GM18526 (cell line): ENCODE results near the gene C17orf114.

Source experiments
- POLR2A ChIP-seq: IDR thresholded peaks from 3 replicates; pipeline ENCODE4 v1.6.1; 2011; ENCODE audit not compliant: insufficient read length; ENCODE audit errors: extremely low read depth

Gene C17orf114

DNA sequence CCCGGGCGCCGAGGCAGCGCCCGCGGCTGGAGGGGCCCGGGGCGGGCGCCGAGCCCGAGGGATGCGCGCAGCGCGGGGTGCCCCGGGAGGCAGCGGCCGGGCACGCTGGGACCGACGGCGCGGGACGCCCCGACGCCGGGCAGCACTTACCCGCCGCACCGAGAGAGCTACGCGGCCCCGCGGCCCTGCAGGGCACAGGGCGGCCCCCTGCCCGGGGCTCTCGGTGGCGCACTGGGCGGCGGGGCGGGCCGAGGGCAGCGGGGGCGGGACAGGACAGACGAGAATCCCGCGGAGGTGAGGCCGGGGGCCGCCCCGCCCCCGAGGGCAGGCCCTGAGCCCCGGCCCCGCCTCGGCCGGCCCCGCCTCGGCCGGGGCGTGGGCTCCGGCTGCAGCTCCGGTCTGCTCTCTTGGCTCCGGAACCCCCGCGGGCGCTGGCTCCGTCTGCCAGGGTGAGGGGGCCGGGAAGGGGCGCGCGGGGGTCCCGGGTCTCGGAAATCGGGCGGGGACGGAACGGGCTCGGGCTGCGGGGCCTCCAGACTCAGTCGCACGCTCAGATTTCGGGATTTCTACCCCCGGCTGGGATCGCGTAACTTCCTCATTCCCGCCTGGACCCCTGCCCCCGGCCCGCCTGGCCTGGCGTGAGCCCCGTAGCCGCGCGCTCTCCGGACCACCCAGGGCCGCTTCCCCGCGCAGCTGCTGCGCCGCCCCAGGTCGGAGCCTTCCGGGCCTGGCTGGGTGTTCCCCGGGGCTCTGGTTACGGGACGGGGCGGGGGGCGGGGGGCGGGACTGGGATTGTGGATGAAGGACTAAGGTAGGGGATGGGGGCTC, 4.9 kb upstream of the C17orf114 start, which contains the start of gene PLD2:
TSS of gene PLD2 (plus strand) at position 376 of the 828 bp plus-strand sequence. CDS start 621 bp downstream, outside the sequence.
- TF ChIP-seq POLR2A = peak; percentile 63

DNA sequence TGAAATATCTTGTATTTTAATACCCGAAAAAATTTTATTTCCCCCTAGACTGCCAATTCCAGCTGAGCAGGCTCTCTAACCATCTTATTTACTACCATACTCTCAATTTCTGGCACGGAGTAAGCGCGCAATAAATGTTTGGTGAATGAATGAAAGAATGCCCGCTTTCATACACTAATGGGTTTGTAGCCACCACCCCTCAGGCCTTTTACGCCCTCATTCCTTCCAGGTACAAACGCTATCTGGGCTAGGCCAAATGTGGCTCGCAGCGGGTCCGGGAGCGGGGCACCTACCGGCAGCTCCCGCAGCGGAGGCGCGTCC, 4.3 kb upstream of the C17orf114 start:
- no peak for TF ChIP-seq POLR2A

DNA sequence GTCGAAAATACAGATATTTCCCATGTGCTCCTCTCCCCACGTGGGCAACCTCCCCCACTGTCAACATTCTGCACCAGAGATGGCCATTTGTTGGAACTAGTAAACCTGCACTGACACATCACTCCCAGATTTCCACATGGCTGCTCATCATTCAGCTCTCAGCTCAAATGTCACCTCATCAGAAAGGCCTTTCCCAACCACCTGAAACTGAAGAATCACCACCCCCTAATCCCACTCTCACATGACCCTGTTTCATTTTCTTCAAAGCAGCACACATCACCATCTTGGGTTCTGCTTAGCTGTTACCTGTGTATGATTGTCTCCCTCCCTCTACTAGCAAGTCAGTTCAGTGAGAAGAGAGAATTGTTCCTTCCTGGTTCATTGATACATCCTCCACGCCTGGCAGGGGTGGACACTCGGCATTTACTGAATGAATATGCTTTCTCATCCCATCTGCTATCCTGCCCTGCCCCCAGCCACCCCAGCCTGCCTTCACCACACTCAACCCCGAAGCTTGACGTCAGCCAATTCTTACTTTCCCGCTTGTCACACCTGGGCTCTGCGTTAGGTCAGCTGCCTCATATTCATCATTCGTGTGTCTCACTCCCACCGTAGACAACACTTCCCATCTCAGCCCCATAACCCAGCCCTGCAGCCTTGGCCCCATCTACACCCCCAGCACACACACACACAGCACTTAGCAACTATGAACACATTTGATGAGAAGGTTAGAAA, 1.5 kb downstream of the C17orf114 start:
- no peak for TF ChIP-seq POLR2A

DNA sequence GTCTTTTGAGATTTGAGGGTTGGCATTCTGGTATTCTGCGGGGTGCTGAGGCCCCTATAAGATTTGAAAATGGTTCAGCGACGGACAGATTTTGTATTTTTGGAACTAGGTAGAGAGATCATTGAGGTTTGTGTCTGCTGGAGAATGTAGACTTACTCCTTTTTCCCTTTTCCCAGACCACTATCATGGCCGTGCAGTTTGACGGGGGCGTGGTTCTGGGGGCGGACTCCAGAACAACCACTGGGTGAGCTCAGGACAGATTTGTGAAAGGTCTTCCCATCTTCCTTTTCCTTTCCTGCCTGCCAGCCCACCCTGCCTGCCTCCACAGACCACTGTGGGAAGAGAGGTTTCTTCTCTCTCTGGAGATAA, 5.6 kb downstream of the C17orf114 start:
- TF ChIP-seq POLR2A = no peak

DNA sequence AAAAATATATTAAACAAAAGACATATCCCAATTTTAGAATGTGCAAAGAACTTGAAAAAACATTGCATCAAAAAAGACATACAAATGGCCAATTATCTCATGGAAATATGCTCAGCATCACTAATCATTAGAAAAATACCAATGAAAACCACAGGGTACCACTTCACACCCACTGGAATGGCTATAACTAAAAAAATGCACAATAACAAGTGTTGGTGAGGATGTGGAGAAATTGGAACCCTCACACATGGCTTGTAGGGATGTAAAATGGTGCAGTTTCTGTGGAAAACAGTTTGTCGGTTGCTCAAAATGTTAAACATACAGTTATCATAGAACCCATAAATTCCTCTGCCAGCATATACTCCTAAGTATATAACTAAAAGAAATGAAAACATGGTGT, 7.0 kb downstream of the C17orf114 start:
- TF ChIP-seq POLR2A = no peak

DNA sequence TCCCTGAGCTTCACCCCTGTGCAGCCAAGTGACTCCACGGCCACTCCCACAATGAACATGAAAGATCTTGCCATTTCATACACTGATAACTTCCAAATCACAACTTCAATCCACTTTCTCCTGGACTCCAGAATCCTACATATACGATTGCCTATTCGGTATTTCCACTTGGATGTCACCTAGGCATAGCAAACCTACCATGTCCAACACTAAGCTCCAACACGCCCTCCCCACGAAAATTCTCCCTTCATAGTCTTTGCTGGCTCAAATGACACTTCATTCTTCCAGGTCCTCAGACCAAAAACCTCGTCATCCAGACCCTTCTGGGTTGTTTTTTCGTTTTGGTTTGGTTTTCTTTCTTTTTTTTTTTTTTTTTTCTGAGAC, 11.4 kb downstream of the C17orf114 start:
- TF ChIP-seq POLR2A = no peak

DNA sequence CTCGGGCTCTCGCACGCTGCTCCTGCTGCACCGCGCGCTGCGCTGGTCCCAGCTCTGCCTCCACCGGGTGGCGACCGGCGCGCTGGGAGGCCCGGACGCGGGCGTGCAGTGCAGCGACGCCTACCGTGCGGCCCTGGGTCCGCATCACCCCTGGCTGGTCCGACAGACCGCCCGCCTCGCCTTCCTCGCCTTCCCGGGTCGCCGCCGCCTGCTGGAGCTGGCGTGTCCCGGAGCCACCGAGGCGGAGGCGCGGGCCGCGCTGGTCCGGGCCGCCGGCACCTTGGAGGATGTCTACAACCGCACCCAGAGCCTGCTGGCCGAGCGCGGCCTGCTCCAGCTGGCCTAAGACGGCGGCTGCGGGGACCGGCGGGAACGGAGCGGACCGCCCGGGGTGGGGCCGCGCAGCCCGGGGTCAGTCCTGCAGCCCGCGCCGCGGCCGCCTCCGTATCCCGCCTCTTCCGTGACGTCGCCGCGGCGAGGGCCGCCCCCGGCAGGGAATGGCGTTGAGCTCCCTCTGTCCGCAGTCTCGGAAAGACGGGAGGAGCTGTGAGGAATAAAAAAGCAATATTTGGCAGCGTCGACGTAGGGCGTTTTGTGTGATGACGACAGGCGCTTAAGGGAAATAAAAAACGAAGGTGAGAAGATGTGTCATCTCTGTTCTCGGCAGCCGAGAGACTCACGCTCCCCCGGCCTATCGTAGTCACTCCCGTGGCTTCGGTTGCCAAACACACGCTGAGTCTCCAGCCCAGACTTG, 12.0 kb downstream of the C17orf114 start:
- TF ChIP-seq POLR2A = peak; percentile 52

DNA sequence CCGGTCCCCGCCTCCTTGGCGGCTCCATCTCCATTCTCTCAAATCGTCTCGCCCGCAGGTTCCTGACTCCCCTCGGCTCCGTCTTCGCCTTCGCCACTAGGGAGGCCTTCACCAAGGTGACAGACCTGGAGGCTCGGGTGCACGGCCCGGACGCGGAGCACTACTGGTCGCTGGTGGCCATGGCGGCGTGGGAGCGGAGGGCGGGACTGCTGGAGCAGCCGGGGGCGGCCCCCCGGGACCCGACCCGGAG, 12.5 kb downstream of the C17orf114 start:
- no peak for TF ChIP-seq POLR2A

DNA sequence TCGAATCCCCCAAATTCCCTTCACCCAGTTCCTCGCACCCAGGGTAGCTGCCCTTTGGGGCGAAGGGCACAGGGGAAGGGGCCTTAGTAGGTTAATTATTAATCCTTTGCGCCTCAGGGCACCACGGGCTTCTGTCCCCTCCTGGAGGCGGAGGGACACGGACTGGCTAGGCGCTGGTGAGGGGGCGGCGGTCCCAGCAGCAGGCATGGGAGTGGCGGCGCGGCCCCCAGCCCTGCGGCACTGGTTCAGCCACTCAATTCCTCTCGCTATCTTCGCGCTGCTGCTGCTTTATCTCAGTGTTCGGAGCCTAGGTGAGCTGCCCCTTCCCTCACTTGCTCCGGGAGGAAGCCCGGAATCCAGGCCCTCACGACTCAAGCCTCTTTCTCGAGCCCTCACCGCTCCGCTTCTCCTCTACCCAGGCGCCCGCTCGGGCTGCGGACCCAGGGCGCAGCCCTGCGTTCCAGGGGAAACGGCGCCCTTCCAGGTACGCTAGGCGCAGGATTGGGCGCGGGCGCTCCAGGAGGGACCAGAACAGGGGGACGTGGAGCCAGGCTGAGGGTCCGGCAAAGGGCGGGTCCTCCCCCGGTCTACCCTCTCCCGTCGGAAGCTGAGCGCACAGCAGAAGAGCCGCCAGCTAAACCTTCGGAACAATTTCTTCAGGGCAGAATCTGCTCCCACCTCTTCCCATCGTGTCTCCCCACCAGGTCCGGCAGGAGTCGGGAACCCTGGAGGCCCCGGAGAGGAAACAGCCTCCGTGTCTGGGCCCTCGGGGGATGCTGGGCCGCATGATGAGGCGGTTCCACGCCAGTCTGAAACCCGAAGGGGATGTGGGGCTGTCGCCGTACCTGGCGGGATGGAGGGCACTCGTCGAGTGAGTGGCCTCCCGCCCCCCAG, 13.1 kb downstream of the C17orf114 start, which contains the start of gene GLTPD2:
TSS of gene GLTPD2 (plus strand) at position 158 of the 894 bp plus-strand sequence. CDS start at position 206, 48 bp downstream.
- TF ChIP-seq POLR2A = no peak

DNA sequence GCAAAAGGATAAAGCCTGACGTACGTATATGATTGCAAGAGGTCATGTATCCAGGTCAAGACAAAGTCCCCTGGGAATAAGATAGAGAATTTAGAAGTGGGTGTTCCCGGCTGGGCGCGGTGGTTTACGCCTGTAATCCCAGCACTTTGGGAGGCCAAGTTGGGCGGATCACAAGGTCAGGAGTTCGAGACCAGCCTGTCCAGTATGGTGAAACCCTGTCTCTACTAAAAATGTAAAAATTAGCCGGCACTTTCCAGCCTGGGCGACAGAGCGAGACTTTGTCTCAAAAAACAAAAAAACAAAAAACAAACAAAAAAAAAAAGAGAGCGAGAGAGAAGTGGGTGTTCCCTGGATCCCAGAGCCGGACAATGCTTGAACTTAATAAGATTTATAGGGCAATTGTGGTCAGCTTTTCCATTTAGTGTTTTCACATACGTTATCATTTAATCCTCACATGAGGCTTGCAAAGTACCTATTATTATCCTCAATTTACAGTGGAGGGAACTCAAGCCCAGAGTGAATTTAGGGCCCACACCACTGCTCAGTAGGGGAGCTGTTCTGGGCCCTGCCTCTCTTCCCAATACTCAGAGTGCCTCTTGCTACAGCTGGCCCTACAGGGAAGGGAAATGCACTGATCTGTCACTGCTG, 13.8 kb downstream of the C17orf114 start:
- TF ChIP-seq POLR2A = no peak

DNA sequence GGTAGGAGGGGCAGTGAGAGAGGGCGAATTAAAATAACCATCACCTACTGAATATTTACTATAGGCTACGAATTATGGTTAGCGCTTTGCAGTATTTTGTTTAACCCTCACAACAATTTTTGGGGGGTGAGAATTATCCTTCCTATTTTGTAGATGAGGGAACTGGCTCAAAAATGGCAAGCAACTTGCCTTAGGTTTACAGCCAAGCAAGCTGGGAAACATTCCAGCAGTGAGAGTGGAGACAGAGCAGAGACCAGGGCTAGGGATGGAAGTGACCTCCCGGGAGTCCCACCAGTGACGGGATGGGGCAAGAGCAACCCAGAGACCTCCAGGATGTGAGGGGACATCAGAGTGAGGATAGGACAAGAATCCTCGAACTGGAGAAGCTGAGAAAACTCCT, 15.6 kb downstream of the C17orf114 start:
- no peak for TF ChIP-seq POLR2A

DNA sequence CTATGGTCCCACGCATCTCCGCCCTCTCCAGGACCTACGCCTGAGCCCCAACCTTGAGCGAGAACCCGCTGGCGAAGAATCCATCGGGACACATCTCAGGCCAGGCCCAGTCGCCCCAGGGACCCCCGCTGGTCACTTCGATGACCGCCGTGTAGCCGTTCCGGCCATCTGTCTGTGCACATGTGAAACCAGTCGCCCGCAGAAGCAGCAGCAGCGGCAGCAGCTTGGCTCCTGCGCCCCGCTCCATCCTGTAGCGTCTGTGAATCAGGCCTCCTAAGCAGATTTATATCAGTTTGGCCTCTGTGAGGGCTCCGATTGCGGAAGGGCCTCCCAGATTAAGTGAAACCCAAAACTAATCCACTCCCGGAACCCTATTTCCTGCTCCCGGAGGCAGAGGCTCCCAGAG, 16.0 kb downstream of the C17orf114 start, which contains the start of gene VMO1:
TSS of gene VMO1 (minus strand) at position 259 of the 406 bp plus-strand sequence. CDS start at position 247, 12 bp downstream.
- TF ChIP-seq POLR2A = no peak

DNA sequence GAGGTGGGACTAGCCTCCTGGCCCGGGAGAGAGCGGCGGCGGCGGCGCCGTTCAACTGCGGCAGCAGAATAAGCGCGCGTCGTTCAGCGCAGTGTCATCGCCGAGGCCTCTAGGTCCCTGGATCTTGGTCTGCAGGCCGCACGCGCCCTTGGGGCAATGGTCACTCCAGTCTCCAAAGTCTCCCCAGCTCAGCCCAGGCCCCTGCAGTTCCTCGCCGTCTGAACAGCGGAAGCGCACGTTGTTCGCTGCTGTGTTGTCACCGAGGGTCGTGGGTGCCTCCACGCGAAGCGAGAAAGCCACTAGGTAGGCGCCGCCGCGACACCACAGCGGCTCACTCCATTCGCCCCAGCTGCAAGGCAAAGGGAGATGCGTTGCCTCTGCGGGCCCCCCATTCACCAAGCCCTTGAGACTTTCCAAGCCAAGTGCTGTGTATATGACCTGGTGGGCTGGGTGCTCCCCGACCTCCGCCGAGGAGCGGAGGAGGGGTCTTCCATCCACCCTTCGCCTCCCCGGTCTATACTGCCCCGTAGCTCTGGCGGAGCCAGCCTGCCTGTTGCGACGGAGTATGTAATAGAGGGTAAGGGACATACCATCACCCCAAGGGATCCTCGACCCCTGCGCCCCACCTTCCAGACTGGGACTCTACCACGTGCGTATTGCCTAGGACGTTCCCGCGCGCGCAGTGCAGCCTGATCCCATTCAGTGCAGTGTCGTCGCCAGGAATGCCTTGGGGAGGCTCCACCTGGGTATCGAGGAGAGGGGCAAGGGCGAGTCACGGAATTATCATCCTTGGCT, 16.6 kb downstream of the C17orf114 start:
- TF ChIP-seq POLR2A = no peak

DNA sequence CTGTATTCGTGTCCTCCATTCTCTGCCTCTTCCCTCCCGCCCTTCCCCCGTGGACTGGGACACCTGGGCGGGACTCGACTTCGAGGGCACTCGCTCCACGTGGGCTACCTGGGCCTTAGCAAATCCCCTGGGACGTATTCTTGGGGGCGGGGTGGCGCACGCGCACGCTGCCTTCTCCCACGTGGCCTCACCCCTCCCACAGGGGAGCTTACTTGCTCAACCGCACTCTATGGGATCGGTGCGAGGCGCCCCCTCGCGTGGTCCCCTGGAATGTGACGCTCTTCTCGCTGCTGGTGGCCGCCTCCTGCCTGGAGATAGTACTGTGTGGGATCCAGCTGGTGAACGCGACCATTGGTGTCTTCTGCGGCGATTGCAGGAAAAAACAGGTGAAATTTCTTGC, 19.5 kb downstream of the C17orf114 start:
- no peak for TF ChIP-seq POLR2A

DNA sequence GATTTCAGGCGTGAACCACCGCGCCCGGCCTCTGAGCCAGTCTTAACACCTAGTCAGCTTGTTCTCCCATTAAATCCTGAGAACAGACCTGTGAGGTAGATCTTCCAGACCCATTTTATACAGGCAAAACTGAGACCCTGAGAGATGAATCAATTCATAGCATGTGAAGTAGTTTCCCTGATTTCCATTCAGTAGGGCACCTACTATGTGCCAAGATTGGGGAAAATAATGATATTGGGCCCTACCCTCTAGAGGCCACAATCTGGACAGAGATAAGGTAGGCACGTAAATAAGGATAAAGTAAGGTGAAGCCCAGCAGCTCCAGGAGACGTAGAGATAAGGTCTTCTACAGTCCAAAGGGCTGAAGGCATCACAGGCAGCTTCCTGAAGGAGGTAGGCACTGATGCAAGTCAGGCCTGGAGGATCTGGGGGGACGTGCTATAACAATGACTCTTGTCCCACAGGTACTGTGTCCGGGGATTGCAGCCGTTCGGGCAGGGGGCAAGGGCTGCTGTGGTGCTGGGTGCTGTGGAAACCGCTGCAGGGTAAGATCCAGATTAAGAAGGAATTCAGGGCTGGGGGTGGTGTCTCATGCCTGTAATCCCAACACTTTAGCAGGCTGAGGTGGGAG, 21.7 kb downstream of the C17orf114 start:
- TF ChIP-seq POLR2A = no peak
